ENCODE data around the gene CCDC60. TPM values are rescaled to one million over a fixed set of nuclear protein-coding genes. Genes with fewer than 3 reads are reported as not detected.

CCDC60 gene
- total and polyA plus RNA-seq, 2 of the 13 experiments (the other 11 are each of a cell fraction or from before 2014, with no cell fraction given): not detected

DNA sequence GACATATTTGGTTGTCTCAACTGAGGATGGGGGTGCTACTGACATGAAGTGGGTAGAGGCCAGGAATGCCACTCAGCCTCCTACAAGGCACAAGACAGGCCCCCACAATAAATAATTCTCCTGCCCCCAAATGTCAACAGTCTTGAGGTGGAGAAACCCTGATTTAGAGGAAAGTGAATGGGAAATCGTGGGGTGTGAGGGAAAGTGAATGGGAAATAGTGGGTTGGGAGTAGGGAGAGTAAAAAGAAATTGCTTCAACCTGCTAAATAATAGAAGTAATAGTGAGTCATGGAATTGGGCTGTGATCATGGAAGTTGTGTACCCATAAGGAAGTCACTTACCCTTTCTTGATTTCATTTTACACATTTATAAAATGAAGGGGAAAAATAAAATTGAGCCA, 242.4 kb downstream of the CCDC60 start:
- no peak overlapping the region for H3K4me3 ChIP-seq (replicated peaks in 1 of 3; ENCODE audit: insufficient read depth in 1 of 3, low read depth in 2 of 3, low read length in 3 of 3)
- whole genome bisulfite sequencing (ENCODE audit: low lambda C conversion rate): 0% methylated on average over 1 of the region's 1 CpG
- no peak overlapping the region for H3K27ac ChIP-seq (ENCODE audit: extremely low read length, insufficient read depth, low read length)
- H3K9ac ChIP-seq (ENCODE audit: insufficient read depth, low read depth, low read length): no peak overlapping the region
- H3K9me3 ChIP-seq (ENCODE audit: low read length): no peaks in the 10 kb centered on the region
- H4K20me1 ChIP-seq (ENCODE audit: insufficient read depth, low read length): no peaks in the 10 kb centered on the region
- H3K4me2 ChIP-seq (ENCODE audit: low read depth, low read length): no peak overlapping the region
- H3K4me1 ChIP-seq (ENCODE audit: insufficient read depth, low read length): no peaks in the 10 kb centered on the region
- BruUV-seq (replicated peaks): no TSS peak
- intact Hi-C loops (cut with micrococcal nuclease; ENCODE audit: unreplicated experiment): no loop called here
- TF ChIP-seq, protein P1, sequence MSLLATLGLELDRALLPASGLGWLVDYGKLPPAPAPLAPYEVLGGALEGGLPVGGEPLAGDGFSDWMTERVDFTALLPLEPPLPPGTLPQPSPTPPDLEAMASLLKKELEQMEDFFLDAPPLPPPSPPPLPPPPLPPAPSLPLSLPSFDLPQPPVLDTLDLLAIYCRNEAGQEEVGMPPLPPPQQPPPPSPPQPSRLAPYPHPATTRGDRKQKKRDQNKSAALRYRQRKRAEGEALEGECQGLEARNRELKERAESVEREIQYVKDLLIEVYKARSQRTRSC (CRISPR knock-in tag; IDR thresholded peaks at IDR 0.05; ENCODE audit: low read depth): no peak
- TF ChIP-seq ZNF7 (CRISPR knock-in tag; IDR thresholded peaks at IDR 0.05) (no peak), ZNF605 (CRISPR knock-in tag; IDR thresholded peaks at IDR 0.05) (no peak), FOXO1 (CRISPR knock-in tag; IDR thresholded peaks at IDR 0.05) (no peak)
- no peak for ATAC-seq
- in situ Hi-C loops (cut with HindIII; ENCODE audit: extremely low pct_ligation_motif_present, low pct_unique_long_range_greater_than_20kb): no loop called here
- CTCF ChIA-PET (ENCODE audit: low intra/inter-chr PET ratio, low total read pairs): no interaction called here
- POLR2A ChIA-PET: no interaction called here
- no peaks in the 10 kb centered on the region for H3K79me2 ChIP-seq (ENCODE audit: insufficient read depth, low read length)
- no peak for FAIRE-seq
- no peak overlapping the region for H2AFZ ChIP-seq (ENCODE audit: low read length)
- no peaks in the 10 kb centered on the region for H3K36me3 ChIP-seq (replicated peaks in 1 of 2; ENCODE audit: control insufficient read depth in 1 of 2, insufficient read depth in 2 of 2, low read length in 2 of 2)
- no peaks in the 10 kb centered on the region for H3K27me3 ChIP-seq (ENCODE audit: control insufficient read depth in 1 of 2, insufficient read depth in 2 of 2, low read length in 2 of 2)
- DNase-seq (ENCODE audit: low spot score): no peak

DNA sequence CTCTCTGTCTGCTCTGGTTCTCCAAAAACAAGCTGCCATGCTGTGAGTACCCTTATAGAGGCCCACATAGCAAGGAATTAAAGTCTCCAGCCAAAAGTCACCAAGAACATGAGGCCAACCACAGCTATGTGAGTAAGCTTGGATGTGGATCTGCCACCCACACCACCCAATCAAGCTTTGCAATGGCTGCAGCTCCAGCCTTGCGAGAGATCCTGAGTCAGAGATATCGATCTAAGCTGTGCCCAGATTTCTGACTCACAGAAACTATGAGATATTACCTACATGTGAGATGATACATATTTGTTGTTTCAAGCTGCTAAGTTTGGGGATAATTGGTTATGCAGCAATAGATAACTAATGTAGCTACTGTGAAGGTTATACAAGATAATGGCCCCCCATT, 243.6 kb downstream of the CCDC60 start:
- H3K27ac ChIP-seq (ENCODE audit: extremely low read length, insufficient read depth, low read length): no peak overlapping the region
- H3K36me3 ChIP-seq (replicated peaks in 1 of 2; ENCODE audit: control insufficient read depth in 1 of 2, insufficient read depth in 2 of 2, low read length in 2 of 2): no peaks in the 10 kb centered on the region
- CTCF ChIA-PET (ENCODE audit: low intra/inter-chr PET ratio, low total read pairs): no interaction called here
- FAIRE-seq (no peak), DNase-seq (ENCODE audit: low spot score) (no peak), ATAC-seq (no peak)
- no peaks in the 10 kb centered on the region for H4K20me1 ChIP-seq (ENCODE audit: insufficient read depth, low read length)
- H3K9me3 ChIP-seq (ENCODE audit: low read length): no peaks in the 10 kb centered on the region
- H3K9ac ChIP-seq (ENCODE audit: insufficient read depth, low read depth, low read length): no peak overlapping the region
- BruUV-seq (replicated peaks): no TSS peak
- POLR2A ChIA-PET: no interaction called here
- WGBS (ENCODE audit: low lambda C conversion rate): 0% methylated on average over 2 of the region's 2 CpGs
- in situ Hi-C loops (cut with HindIII; ENCODE audit: extremely low pct_ligation_motif_present, low pct_unique_long_range_greater_than_20kb) (no loop called here), intact Hi-C loops (cut with micrococcal nuclease; ENCODE audit: unreplicated experiment) (no loop called here)
- no peaks in the 10 kb centered on the region for H3K79me2 ChIP-seq (ENCODE audit: insufficient read depth, low read length)
- H3K4me2 ChIP-seq (ENCODE audit: low read depth, low read length): no peak overlapping the region
- H2AFZ ChIP-seq (ENCODE audit: low read length): no peak overlapping the region
- no peaks in the 10 kb centered on the region for H3K4me1 ChIP-seq (ENCODE audit: insufficient read depth, low read length)
- H3K27me3 ChIP-seq (ENCODE audit: control insufficient read depth in 1 of 2, insufficient read depth in 2 of 2, low read length in 2 of 2): no peaks in the 10 kb centered on the region
- no peak overlapping the region for H3K4me3 ChIP-seq (replicated peaks in 1 of 3; ENCODE audit: insufficient read depth in 1 of 3, low read depth in 2 of 3, low read length in 3 of 3)
- TF ChIP-seq AGO1 (IDR thresholded peaks at IDR 0.05; ENCODE audit: low read depth, low read length, poor library complexity, severe bottlenecking) (no peak), SIN3A (IDR thresholded peaks at IDR 0.05; ENCODE audit: borderline replicate concordance, low read depth, low read length) (no peak), PHF20 (CRISPR knock-in tag; IDR thresholded peaks at IDR 0.05) (no peak), TCF7 (IDR thresholded peaks at IDR 0.05; ENCODE audit: low read depth) (no peak), ZNF678 (CRISPR knock-in tag; IDR thresholded peaks at IDR 0.05) (no peak), NCOA1 (CRISPR knock-in tag; IDR thresholded peaks at IDR 0.05) (no peak), ZNF33B (CRISPR knock-in tag; IDR thresholded peaks at IDR 0.05) (no peak), CBX5 (CRISPR knock-in tag; IDR thresholded peaks at IDR 0.05; ENCODE audit: borderline replicate concordance) (no peak), REL (CRISPR knock-in tag; conservative IDR thresholded peaks at IDR 0.05) (no peak)
- TF ChIP-seq, protein P2, sequence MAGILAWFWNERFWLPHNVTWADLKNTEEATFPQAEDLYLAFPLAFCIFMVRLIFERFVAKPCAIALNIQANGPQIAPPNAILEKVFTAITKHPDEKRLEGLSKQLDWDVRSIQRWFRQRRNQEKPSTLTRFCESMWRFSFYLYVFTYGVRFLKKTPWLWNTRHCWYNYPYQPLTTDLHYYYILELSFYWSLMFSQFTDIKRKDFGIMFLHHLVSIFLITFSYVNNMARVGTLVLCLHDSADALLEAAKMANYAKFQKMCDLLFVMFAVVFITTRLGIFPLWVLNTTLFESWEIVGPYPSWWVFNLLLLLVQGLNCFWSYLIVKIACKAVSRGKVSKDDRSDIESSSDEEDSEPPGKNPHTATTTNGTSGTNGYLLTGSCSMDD (CRISPR knock-in tag; IDR thresholded peaks at IDR 0.05): no peak
